NCI-H128 (cell line): ENCODE results near the gene SCAMP3.
"Not testable (repeated sequence)": the region's sequence is repeated elsewhere in the genome, so short reads cannot be mapped to it uniquely, and the experiment has no call there.

Experiments used
- DNase-seq: peaks from one replicate; lab custom pipeline; 2025; ENCODE audit not compliant: unreplicated experiment; lab: John Stamatoyannopoulos, UW

SCAMP3 gene

DNA sequence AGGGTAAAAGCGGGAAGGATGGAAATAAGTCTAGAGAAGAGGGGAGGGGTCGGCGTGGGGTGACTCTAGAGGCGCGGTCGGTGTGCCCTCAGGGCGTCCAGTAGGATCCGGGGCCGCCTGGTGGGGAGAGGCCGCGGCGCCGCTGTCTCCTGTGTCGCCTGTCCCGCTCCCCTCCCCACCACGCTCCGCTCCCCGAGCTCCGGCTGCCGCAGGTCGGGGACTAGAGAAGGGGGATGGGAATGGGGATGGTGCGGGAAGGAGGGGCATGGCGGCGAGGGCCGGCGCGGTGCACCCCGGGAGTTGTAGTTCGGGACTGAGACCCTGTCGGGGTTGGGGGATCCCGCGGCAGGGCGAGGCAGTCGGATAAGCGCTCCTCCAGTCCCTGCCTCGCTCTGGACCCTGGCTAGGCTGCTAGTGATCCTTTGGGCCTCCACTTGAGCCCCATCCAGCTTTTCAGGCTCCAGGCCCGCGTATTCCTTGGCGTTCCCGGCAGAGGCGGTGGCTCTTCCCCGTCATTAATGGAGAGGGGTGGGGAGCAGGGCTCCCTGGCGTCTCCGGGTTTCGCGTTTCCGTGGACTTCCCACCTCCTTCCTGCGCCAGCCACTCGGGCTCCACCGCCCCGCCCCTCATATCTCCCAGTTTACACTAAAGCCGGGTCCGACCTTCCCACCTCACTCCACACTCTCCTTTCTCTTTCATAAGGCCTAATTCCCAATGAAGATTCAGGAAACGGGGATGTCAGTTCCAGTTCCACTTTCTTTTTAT, 6.7 kb downstream of the SCAMP3 start, which contains the start of gene ENTREP3:
Gene ENTREP3, minus strand, starts transcription at position 241 of the 765 bp plus-strand sequence. CDS start 606 bp downstream, outside the sequence.
- peak; percentile 83 for DNase-seq

DNA sequence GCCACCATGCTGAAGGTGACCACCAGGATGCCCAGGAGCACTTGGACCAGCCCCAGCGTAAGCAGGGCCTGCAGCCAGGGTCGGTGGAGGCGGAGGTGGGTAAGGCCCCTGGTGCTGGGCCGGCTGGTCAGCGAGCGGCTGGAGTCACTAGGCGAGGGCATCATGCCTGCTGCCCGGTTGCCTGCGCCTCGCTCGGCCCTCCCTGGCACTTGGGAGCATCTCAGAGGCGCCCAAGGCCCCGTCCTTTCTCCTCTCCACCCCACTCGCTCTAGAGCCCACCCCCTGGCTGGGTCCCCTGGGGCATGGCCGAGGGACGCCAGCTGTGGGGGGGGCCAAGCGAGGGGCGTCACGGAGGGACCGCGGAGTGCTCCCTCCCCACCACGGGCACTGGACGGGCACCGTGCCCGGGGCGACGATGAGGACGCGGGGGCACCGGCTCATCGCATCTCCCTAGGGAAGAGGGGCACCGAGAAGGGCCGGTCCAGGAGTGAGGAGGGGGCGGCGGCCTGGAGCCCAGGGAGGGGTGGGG, 7.4 kb downstream of the SCAMP3 start:
- no peak for DNase-seq

- DNase-seq: no peak
These were observed 7.9 kb downstream of the SCAMP3 start for GRCh38 chr1:155254228-155254713.

GRCh38 chr1:155253797-155254196, 8.4 kb downstream of the SCAMP3 start:
- DNase-seq: no peak

DNA sequence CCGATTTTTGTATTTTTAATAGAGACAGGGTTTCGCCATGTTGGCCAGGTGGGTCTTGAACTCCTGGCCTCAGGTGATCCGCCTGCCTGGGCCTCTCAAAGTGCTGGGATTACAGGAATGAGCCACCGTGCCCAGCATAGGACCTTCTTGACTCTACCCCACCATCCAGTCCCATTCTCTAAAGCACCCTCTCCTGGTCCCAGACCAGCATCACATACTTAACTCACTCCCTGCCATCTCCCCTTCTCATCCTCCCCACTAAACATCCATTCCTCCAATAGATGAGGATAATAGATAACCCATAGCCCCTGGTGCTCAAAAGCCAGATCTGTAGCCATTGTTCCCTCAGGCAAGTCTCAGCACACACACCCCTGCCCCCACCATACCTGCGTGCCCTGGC, 9.0 kb downstream of the SCAMP3 start:
- no peak for DNase-seq

DNA sequence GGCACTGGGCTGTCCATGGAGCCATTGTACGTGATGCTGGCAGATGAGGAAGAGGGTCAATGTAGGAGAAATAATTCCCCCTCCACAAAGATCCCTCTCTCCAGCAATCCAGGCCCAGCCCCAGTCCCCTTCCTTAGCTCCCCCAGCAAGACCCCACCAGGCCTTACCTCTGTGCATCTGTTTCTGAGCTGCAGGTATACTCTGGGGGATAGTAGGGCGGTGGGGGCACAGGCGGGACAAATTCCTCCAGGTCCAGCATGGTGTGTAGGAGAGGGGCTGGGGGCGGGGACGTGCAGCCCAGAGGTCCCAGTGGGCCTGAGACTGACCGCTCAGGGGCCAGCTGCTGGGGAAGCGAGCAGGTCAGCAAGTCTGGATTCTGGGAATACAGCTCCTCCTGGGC, 10.6 kb downstream of the SCAMP3 start:
- no peak for DNase-seq

- peak; percentile 91 for DNase-seq
These were observed 11.3 kb downstream of the SCAMP3 start for GRCh38 chr1:155250633-155251449.

DNA sequence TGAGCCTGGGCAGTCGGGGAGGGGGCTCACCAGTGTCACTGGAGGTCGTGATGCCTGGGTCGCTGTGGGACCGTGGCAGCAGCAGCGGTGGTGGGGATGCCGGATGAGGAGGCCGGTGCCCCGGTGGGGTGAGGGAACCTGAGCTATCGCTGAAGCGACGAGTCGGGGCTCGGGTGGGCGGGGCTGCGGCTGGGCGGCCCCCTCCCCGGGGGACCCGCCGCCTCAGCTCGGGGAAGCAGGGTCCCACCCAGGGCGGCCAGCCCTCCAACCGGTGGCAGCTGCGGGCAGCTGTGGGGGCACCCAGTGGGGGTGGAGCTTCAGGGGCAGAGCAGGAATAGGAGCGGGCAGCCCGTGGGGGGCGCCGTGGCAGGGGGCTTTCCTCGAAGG, 11.9 kb downstream of the SCAMP3 start:
- DNase-seq: no peak

GRCh38 chr1:155247667-155248553, 14.2 kb downstream of the SCAMP3 start:
- DNase-seq: no peak

DNA sequence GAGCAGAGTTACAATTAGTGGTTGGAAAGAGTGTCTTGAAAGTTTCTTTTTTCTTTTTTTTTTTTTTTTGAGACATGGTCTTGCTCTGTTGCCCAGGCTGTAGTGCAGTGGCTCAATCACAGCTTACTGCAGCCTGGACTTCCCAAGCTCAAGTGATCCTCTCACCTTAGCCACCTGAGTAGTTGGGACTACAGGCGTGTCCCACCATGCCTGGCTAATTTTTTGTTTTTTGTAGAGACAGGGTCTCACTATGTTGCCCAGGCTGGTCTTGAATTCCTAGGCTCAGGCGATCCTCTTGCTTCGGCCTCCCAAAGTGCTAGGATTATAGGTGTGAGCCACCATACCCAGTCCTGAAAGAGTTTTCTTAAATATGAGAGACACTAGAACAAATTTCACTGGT, 15.4 kb downstream of the SCAMP3 start:
- DNase-seq: not testable (repeated sequence)

GRCh38 chr1:155245163-155245524, 17.0 kb downstream of the SCAMP3 start:
- no peak for DNase-seq

- DNase-seq: peak; percentile 99
These were observed 17.6 kb downstream of the SCAMP3 start for GRCh38 chr1:155244368-155245162.

DNA sequence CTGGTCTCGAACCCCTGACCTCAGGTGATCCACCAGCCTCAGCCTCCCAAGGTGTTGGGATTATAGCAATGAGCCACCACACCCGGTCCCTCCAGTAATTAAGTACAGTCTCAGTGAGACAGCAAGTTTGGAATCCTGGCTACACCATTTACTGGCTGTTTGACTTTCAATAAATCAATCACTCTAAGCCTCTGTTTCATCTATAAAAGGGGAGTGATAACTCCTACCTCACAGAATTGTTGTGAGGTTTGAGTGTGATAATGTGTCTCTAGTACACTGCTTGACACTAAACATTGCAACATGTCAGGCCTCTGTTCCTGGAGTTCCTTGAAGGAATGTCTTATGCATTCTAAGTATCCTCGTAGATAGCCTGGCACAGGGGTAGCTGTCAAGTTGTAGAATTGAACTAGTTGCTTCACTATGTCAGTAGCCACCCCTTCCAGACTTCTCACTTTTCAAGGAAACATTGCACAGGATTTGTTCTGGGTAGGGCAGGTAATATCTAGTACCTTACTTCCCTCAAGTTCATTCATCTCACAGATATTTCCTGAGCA, 19.3 kb downstream of the SCAMP3 start:
- no peak for DNase-seq

DNA sequence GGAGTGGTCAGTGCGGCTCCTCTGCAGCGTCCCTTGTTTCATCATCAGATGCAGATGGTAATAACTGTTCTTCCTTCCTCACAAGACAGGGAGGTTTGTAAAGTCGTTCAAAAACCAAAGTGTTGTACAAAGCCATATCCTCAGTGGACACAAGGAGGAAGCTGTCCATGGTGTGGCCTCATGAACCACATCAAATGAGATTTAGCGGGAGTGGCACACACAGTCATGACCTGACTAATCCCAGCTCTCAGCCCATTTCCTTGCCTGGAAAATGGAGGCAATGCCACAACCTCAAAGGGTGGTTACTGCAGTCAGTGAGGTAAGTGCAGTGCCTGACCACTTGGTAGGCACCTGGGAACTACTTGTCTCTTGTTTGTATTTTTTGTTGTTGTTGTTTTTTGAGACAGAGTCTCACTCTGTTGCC, 20.3 kb downstream of the SCAMP3 start:
- no peak for DNase-seq

GRCh38 chr1:155241069-155241679, 21.0 kb downstream of the SCAMP3 start:
- peak; percentile 67 for DNase-seq

- no peak for DNase-seq
These were observed 25.7 kb downstream of the SCAMP3 start for GRCh38 chr1:155236451-155236850.

DNA sequence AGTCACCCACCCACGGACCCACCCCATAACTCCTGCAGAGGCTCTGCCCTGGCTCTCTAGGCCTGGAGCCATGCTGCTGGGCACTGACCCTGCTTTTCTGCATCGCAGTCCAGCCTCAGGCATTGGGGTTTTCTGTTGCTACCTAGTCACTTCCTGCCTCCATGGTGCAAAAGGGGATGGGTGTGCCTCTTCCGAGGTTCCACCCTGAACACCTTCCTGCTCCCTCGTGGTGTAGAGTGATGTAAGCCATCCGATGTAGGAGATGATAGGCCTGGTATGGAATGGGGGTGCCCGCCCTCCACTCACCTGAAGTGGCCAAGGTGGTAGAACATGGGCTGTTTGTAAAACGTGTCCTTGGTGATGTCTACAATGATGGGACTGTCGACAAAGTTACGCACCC, 26.8 kb downstream of the SCAMP3 start:
- not testable (repeated sequence) for DNase-seq

DNA sequence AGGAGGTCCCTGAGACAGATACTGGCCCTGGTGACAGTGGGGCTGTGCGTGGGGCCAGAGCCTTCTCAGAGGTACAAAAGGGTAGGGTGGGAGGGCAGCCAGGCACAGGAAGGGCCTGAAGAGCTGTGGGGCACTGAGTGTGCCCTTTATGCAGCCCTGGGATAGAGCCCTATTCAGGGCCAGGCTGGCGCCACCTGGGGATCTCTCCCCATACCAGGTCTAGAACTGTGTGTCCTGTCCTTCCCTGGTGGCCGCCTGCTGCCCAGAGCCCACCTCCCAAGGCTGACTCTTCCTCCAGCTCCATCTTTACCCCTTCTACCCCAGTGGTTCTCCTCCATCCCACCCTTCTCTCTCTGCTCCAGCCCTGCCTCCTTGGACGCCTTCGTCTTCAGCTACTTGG, 28.7 kb downstream of the SCAMP3 start:
- DNase-seq: not testable (repeated sequence)
